ENCODE data around the gene ASCC2.
A peak's percentile ranks its signal among the peaks of the same experiment; 100 is the strongest.

ASCC2 gene

GRCh38 chr22:29753808-29754657 is 84.0 kb downstream of the ASCC2 start:
- no peak for DNase-seq

GRCh38 chr22:29751669-29752068 is 86.4 kb downstream of the ASCC2 start:
- DNase-seq, result no peak

- no peak for DNase-seq
These were observed 87.2 kb downstream of the ASCC2 start for GRCh38 chr22:29750559-29751538.

GRCh38 chr22:29750029-29750428 is 88.0 kb downstream of the ASCC2 start:
- DNase-seq, result no peak

GRCh38 chr22:29748248-29748893 is 89.7 kb downstream of the ASCC2 start:
- DNase-seq, result no peak

- no peak for DNase-seq
These were observed 90.2 kb downstream of the ASCC2 start for GRCh38 chr22:29747832-29748231.

GRCh38 chr22:29744902-29745301 is 93.2 kb downstream of the ASCC2 start:
- peak; percentile 86 for DNase-seq

GRCh38 chr22:29742326-29742725 is 95.7 kb downstream of the ASCC2 start:
- DNase-seq, result no peak

- DNase-seq, result no peak
These were observed 96.1 kb downstream of the ASCC2 start for GRCh38 chr22:29741926-29742325.

- no peak for DNase-seq
These were observed 97.9 kb downstream of the ASCC2 start for GRCh38 chr22:29740216-29740615.

- no peak for DNase-seq
These were observed 98.7 kb downstream of the ASCC2 start for GRCh38 chr22:29739346-29739875.

All from NCI-H2029 (cell line).